ENCODE measurements around the gene FHL3.
"Not testable (repeated sequence)": the region's sequence is repeated elsewhere in the genome, so short reads cannot be mapped to it uniquely, and the experiment has no call there.

The FHL3 gene

GRCh38 chr1:37998089-37998808 is 7.1 kb downstream of the FHL3 start:
- in situ Hi-C loops (cut with MboI; ENCODE audit: low sequenced_read_pairs), result no loop called here

GRCh38 chr1:37997256-37998088 is 7.8 kb downstream of the FHL3 start:
- in situ Hi-C loops (cut with MboI; ENCODE audit: low sequenced_read_pairs), result no loop called here

GRCh38 chr1:37995751-37996345 is 9.5 kb downstream of the FHL3 start:
- in situ Hi-C loops (cut with MboI; ENCODE audit: low sequenced_read_pairs), result no loop called here

DNA sequence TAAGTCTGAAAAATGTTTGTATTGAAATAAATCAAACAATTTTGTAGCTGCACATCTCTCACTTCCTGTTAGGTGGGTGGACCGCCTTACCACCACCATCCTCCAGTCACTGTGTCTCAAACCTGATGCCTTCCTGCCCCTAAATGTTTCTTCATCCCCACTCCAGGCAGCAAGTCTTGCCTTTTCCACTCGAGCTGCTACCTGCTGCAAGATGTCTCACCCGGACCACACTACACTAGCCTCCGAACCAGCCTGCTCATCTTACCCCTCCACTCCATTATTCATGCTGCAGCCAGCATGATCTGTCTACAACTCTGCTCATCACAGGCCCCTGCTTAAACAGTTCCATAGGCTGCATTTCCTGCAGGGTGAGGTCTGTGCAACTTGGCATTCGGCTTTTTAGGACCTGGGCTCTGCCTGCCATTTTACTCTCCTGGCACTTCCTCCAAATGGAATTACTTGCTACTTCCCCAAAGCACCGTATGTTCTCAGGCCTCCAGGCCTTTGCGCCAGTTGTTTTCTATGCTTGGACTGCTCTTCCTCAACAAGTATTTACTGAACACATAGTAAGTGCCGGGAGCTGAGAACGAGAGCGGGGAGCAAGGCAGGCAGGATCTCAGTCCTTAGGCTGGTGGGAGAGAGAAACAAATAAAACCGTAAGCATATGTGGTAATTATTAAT is 10.3 kb downstream of the FHL3 start:
- in situ Hi-C loops (cut with MboI; ENCODE audit: low sequenced_read_pairs), result no loop called here

GRCh38 chr1:37989361-37989930 is 15.9 kb downstream of the FHL3 start:
- in situ Hi-C loops (cut with MboI; ENCODE audit: low sequenced_read_pairs), result no loop called here

DNA sequence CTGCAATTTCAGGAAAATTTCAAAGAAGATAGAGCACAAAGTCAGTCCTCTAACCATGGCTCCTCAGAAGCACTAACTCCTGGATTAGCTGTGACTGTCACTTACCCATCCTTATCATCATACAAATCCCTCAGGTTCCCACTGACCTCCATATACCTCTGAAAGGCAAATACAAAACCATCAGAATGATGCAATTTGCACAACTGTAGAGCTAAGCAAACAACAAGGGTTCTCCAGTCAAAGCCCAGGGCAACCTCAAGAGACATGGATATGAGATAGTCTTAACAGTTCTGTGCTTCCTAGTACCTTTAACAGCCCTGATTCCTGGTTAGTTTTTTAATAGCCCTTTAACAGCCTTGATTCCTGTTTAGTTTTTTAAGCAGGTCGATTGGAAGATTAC is 17.6 kb downstream of the FHL3 start:
- in situ Hi-C loops (cut with MboI; ENCODE audit: low sequenced_read_pairs), result no loop called here

DNA sequence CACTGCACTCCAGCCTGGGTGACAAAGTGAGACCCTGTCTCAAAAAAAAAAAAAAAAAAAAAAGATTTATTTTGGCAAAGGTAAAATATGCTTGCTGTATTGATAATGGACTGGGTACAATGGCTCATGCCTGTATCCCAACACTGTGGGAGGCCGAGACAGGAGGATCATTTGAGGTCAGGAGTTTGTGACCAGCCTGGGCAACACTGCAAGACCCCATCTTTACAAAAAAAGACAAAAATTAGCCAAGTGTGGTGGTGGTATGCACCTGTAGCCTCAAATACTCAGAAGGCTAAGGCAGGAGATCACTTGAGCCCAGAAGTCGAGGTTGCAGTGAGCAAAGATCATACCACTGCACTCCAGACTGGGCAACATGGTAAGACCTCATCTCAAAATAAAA is 21.8 kb downstream of the FHL3 start:
- in situ Hi-C loops (cut with MboI; ENCODE audit: low sequenced_read_pairs), result no loop called here

- in situ Hi-C loops (cut with MboI; ENCODE audit: low sequenced_read_pairs), result no loop called here
These were observed 26.8 kb downstream of the FHL3 start for GRCh38 chr1:37978541-37978940.

- in situ Hi-C loops (cut with MboI; ENCODE audit: low sequenced_read_pairs), result not testable (repeated sequence)
These were observed 30.2 kb downstream of the FHL3 start for GRCh38 chr1:37975083-37975482.

DNA sequence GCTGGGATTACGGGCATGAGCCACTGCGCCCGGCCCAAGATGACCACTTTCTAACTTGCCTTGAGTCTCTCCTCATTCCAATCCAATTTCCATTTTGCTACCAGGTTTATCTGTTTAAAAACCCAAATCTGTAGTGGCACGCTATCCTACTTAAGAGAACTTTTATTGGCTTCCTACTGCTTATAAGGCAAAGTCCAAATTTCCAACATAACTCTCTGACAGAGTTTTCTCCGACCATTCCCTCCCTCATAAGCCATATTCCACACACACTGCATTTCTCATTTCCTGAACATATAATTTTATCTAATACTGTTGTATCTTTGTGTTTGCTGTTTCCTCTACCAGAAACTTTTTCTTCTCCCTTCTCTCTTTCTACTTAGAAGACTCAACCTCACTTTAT is 30.7 kb downstream of the FHL3 start:
- in situ Hi-C loops (cut with MboI; ENCODE audit: low sequenced_read_pairs), result no loop called here

GRCh38 chr1:37973684-37974083 is 31.6 kb downstream of the FHL3 start:
- in situ Hi-C loops (cut with MboI; ENCODE audit: low sequenced_read_pairs), result not testable (repeated sequence)

DNA sequence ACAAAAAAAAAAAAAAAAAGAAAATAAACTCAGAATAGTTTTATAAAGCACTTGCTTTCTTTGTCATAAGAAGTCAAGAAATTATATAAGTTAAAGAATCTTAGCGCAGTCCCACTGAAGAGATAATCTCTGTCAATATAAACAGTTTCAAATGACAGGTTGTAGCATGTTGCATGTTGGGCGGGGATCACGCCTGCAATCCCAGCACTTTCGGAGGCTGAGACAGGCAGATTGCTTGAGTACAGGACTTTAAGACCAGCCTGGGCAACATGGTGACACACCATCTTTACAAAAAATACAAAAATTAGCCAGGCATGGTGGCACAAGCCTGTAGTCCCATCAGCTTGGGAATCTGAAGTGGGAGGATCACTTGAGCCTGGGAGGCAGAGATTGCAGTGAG is 40.0 kb downstream of the FHL3 start:
- in situ Hi-C loops (cut with MboI; ENCODE audit: low sequenced_read_pairs), result no loop called here

DNA sequence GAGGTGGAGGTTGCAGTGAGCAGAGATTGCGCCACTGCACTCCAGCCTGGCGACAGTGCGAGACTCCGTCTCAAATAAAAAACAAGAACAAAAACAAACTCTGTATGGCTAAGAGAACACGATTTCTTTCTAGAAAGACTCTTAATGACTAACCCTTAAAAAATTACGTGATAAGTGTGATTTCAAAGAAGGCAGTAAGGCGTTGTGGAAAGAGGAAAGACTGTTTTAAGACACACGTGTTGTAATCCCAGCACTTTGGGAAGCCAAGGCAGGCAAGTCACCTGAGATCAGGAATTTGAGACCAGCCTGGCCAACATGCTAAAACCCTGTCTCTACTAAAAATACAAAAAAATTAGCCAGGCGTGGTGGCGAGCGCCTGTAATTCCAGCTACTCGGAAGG is 41.2 kb downstream of the FHL3 start:
- in situ Hi-C loops (cut with MboI; ENCODE audit: low sequenced_read_pairs), result not testable (repeated sequence)

DNA sequence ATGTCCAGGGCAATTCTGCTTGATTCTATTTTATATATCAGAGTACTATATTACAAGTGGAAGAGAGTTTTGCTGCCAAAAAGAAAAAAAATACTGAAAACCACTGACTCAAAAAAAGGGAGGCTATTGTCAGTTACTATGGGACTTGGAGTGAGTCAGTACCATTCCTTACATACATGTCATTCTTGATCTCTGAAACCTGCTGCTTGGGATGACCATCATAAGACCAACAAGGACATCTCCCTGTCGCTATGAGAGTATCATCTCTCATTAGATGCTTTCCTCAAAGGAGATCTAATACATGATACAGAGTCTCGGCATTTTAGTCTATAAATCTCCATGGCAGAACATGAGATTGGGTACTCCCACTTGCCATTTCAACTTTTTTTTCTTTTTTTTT is 46.6 kb downstream of the FHL3 start:
- in situ Hi-C loops (cut with MboI; ENCODE audit: low sequenced_read_pairs), result no loop called here

DNA sequence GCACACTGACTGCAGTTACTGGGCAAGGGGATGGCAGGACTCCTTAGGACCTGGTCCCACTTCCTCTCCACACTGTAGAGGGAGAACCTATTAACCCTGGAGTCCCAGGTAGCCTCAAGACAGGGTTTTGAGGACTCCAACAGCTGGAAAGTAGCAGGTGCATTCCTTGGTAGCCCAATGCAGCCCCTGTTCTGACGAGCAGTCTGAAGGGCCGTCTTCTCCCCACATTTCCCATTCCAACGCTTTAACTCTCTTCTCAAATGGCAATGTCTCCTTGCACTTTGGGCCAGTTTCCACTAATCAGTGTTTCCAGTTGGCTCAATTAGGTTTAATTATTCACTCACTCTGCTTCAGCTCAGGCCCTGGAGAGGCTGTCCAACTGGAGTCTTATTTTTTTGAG is 49.6 kb downstream of the FHL3 start:
- in situ Hi-C loops (cut with MboI; ENCODE audit: low sequenced_read_pairs), result no loop called here

GRCh38 chr1:37954316-37954971 is 50.9 kb downstream of the FHL3 start:
- in situ Hi-C loops (cut with MboI; ENCODE audit: low sequenced_read_pairs), result no loop called here

- in situ Hi-C loops (cut with MboI; ENCODE audit: low sequenced_read_pairs), result no loop called here
These were observed 52.6 kb downstream of the FHL3 start for GRCh38 chr1:37952738-37953137.

DNA sequence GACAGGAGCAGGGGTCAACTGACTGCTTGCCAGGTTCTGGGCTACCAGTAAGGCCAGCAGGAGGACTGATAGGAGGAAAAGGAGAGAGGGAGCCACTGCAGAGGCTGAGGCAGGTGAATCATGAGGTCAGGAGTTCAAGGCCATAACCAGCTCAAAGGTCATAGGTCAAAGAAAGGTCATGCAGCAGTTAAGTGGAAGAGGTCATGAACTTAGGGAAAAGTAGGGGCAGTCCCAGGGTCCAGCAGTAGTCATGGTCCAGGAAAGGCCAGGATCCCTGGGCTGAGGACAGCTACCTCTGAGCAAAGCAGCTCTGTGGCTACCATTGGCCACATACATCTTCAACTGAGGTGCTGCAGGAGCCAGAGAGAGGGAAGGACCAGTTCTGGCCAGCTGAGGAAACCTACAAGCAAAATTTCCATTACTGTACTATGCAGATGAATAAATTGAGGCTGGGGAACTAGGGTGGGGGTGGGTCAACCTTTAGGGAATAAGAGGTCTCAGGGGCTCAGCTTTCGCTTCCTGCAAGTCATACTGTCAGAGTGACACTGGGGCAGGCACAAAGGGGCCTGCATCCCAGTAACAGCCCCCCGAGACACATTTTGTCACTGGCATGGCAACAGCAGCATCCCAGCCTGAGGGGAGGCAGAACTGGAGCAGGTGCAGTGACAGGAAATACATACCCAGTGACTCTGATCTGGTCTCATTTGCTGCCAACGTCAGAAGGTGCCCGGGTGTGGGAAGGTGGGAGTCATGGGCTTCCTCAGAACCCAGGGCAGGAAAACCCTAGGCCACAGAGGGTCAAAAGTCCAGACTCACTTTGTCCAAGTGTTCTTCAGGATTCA is 53.3 kb downstream of the FHL3 start:
- in situ Hi-C loops (cut with MboI; ENCODE audit: low sequenced_read_pairs), result no loop called here

- in situ Hi-C loops (cut with MboI; ENCODE audit: low sequenced_read_pairs), result no loop called here
These were observed 54.1 kb downstream of the FHL3 start for GRCh38 chr1:37951041-37951782.
